Gastrocnemius medialis (tissue), 4 donors: Measurements from ENCODE around the gene TSPYL6.

Experiments used
- CTCF ChIP-seq, 5 experiments: fragments of 450-650 bp in 3 of 5; fragments of 200-600 bp in 2 of 5; sonication (generic) in 2 of 5; IDR thresholded peaks in 4 of 5; conservative IDR thresholded peaks in 1 of 5; 1 replicate in 4 of 5; 2 replicates in 1 of 5; pipeline ENCODE4 v1.5.1; 2016 to 2019; ENCODE audit warnings: antibody characterized with exemption in 5 of 5, mild to moderate bottlenecking in 3 of 5, moderate library complexity in 3 of 5
- POLR2A ChIP-seq, 2 donors: fragments of 450-650 bp; IDR thresholded peaks; one replicate each; pipeline ENCODE4 v1.6.1; 2017; ENCODE audit warnings: antibody characterized with exemption in 2 of 2, mild to moderate bottlenecking in 2 of 2, moderate library complexity in 2 of 2

GRCh38 chr2:54267577-54267976 lies 11.5 kb upstream of the TSPYL6 start:
- TF ChIP-seq POLR2A (IDR thresholded peaks at IDR 0.05) (no peak), CTCF (IDR thresholded peaks at IDR 0.05 in 4 of 5, conservative IDR thresholded peaks at IDR 0.05 in 1 of 5) (no peak)
